IMR-90 (cell line): Measurements from ENCODE around the gene SERPINB10. TPM values are rescaled to one million over a fixed set of nuclear protein-coding genes. Genes with fewer than 3 reads are reported as not detected.
A peak's percentile ranks its signal among the peaks of the same experiment; 100 is the strongest.

Experiments used
- ATAC-seq: fragments of 200-7000 bp; cut with Tn5 transposase; 2 replicates; pipeline ENCODE4 v1.9.1; 2020; ENCODE audit warnings: low read depth, mild to moderate bottlenecking, moderate library complexity
- BruUV-seq: library from RNA; stranded (reverse); fragments of 400-500 nt; replicated peaks from 2 replicates; lab custom pipeline; 2021; lab: Mats Ljungman, UMichigan
- CTCF ChIA-PET: fragments of 300-600 bp; formaldehyde crosslinking; extraction: SDS; loops from one replicate; lab custom pipeline; 2021; ENCODE audit warnings: antibody characterized with exemption; lab: Yijun Ruan, JAX
- POLR2A ChIA-PET: fragments of 300-600 bp; sonication (Branson Sonifier 250); formaldehyde crosslinking; loops from one replicate; lab custom pipeline; 2022; ENCODE audit warnings: antibody characterized with exemption; ENCODE audit not compliant: unreplicated experiment; lab: Charles Lee
- DNase-seq: peaks from one replicate; pipeline ENCODE4 v3.0.0; 2013
- H2AFZ ChIP-seq: replicated peaks from 2 replicates; pipeline ENCODE3; 2013; ENCODE audit warnings: low read length, mild to moderate bottlenecking; ENCODE audit not compliant: poor library complexity
- H2AK5ac ChIP-seq: 2 replicates; pipeline ENCODE4 v1.6.1; 2013; ENCODE audit warnings: low read depth, low read length, inconsistent platforms
- H2AK9ac ChIP-seq: replicated peaks from 2 replicates; pipeline ENCODE3; 2013; ENCODE audit warnings: mild to moderate bottlenecking, low read depth, low read length, moderate library complexity; ENCODE audit not compliant: poor library complexity
- H2BK120ac ChIP-seq: 2 replicates; pipeline ENCODE4 v1.6.1; 2013; ENCODE audit warnings: low read depth, low read length, inconsistent platforms
- H2BK15ac ChIP-seq: 3 replicates; pipeline ENCODE4 v1.6.1; 2013; ENCODE audit warnings: low read depth, low read length, inconsistent platforms
- H2BK20ac ChIP-seq: 2 replicates; pipeline ENCODE4 v1.6.1; 2013; ENCODE audit warnings: low read depth, mild to moderate bottlenecking, inconsistent platforms, low read length, moderate library complexity
- H2BK5ac ChIP-seq: 2 replicates; pipeline ENCODE4 v1.6.1; 2013; ENCODE audit warnings: mild to moderate bottlenecking, low read depth, low read length, inconsistent platforms; ENCODE audit not compliant: poor library complexity, severe bottlenecking
- H3K14ac ChIP-seq: replicated peaks from 2 replicates; pipeline ENCODE4 v1.6.1; 2013; ENCODE audit warnings: low read depth, low read length, inconsistent platforms
- H3K18ac ChIP-seq: 2 replicates; pipeline ENCODE4 v1.6.1; 2013; ENCODE audit warnings: low read depth, low read length, control low read depth
- H3K23ac ChIP-seq: 2 replicates; pipeline ENCODE4 v1.6.1; 2013; ENCODE audit warnings: low read depth, low read length, inconsistent platforms
- H3K27ac ChIP-seq: 2 replicates; pipeline ENCODE4 v1.5.1; 2013; ENCODE audit warnings: mild to moderate bottlenecking, control low read depth, low read length; ENCODE audit not compliant: insufficient read depth
- H3K27me3 ChIP-seq: 2 replicates; pipeline ENCODE4 v1.6.1; 2013; ENCODE audit warnings: low read length; ENCODE audit not compliant: control insufficient read depth, insufficient read depth
- H3K36me3 ChIP-seq: 2 replicates; pipeline ENCODE4 v1.6.1; 2013; ENCODE audit warnings: low read length, mixed read lengths; ENCODE audit not compliant: control insufficient read depth, insufficient read depth
- H3K4ac ChIP-seq: 2 replicates; pipeline ENCODE4 v1.6.1; 2013; ENCODE audit warnings: low read depth, low read length, inconsistent platforms
- H3K4me1 ChIP-seq: 2 replicates; pipeline ENCODE4 v1.6.1; 2013; ENCODE audit warnings: low read length, mixed read lengths; ENCODE audit not compliant: control insufficient read depth, insufficient read depth
- H3K4me2 ChIP-seq: 2 replicates; pipeline ENCODE4 v1.6.1; 2013; ENCODE audit warnings: low read depth, mild to moderate bottlenecking, control low read depth, low read length, moderate library complexity
- H3K4me3 ChIP-seq: 2 replicates; pipeline ENCODE4 v1.5.1; 2013; ENCODE audit warnings: low read depth, mild to moderate bottlenecking, control low read depth, low read length, moderate library complexity; ENCODE audit not compliant: insufficient read depth
- H3K56ac ChIP-seq: 2 replicates; pipeline ENCODE4 v1.6.1; 2013; ENCODE audit warnings: low read length, inconsistent platforms; ENCODE audit not compliant: insufficient read depth; ENCODE audit errors: extremely low read depth
- H3K79me1 ChIP-seq, 2 experiments: 2 replicates each; pipeline ENCODE4 v1.6.1; 2013; ENCODE audit warnings: low read length in 2 of 2, inconsistent platforms in 1 of 2, low read depth in 1 of 2
- H3K9ac ChIP-seq: 2 replicates; pipeline ENCODE4 v1.6.1; 2013; ENCODE audit warnings: low read depth, low read length, control low read depth
- H3K9me1 ChIP-seq: 2 replicates; pipeline ENCODE4 v1.6.1; 2013; ENCODE audit warnings: low read length, inconsistent platforms; ENCODE audit not compliant: insufficient read depth
- H3K9me3 ChIP-seq: 2 replicates; pipeline ENCODE4 v1.6.1; 2013; ENCODE audit warnings: low read length; ENCODE audit not compliant: control insufficient read depth, insufficient read depth
- H4K20me1 ChIP-seq: 2 replicates; pipeline ENCODE4 v1.6.1; 2013; ENCODE audit warnings: low read length, inconsistent platforms; ENCODE audit not compliant: insufficient read depth
- H4K5ac ChIP-seq: 2 replicates; pipeline ENCODE4 v1.6.1; 2013; ENCODE audit warnings: mild to moderate bottlenecking, low read depth, low read length, control low read depth
- H4K8ac ChIP-seq, 2 experiments: 2 replicates each; pipeline ENCODE4 v1.6.1; 2013; ENCODE audit warnings: low read depth in 2 of 2, low read length in 2 of 2, control low read depth in 1 of 2, inconsistent platforms in 1 of 2
- H4K91ac ChIP-seq: 2 replicates; pipeline ENCODE4 v1.6.1; 2013; ENCODE audit warnings: low read depth, low read length, inconsistent platforms; ENCODE audit not compliant: insufficient read depth
- CEBPB ChIP-seq: IDR thresholded peaks from 2 replicates; pipeline ENCODE4 v1.6.1; 2012; ENCODE audit warnings: low read depth, low read length, improper control_type of control experiment
- MXI1 ChIP-seq: IDR thresholded peaks from 2 replicates; pipeline ENCODE4 v1.6.1; 2012; ENCODE audit warnings: low read depth, mild to moderate bottlenecking, low read length, moderate library complexity, borderline replicate concordance
- NFE2L2 ChIP-seq: fragments of 150-350 bp; IDR thresholded peaks from 2 replicates; pipeline ENCODE4 v1.6.1; 2016; ENCODE audit warnings: low read depth, mild to moderate bottlenecking, low read length
- RCOR1 ChIP-seq: IDR thresholded peaks from 2 replicates; pipeline ENCODE4 v1.6.1; 2012; ENCODE audit warnings: mild to moderate bottlenecking, low read length, improper control_type of control experiment; ENCODE audit not compliant: insufficient replicate concordance
- RFX5 ChIP-seq: IDR thresholded peaks from 2 replicates; pipeline ENCODE4 v1.8.0; 2012; ENCODE audit warnings: low read depth, mild to moderate bottlenecking, low read length, moderate library complexity
- WGBS, 2 experiments: methylation state at CpG; one replicate each; pipeline versions ENCODE4 v1.1.5 to v1.1.7; 2013; ENCODE audit warnings: missing lambda C conversion rate in 2 of 2; ENCODE audit not compliant: insufficient read length in 1 of 2; ENCODE audit errors: extremely low coverage in 2 of 2; 5-methylcytosine and 5-hydroxymethylcytosine counted together
- dilution Hi-C: fragments of 300-500 bp; cut with HindIII; formaldehyde crosslinking; loops from one replicate; pipeline ENCODE4 v1.14.3; 2018; ENCODE audit warnings: low sequenced_read_pairs; ENCODE audit not compliant: unreplicated experiment
- in situ Hi-C: fragments of 300-500 bp; cut with MboI; formaldehyde crosslinking; loops from 3 replicates; pipeline ENCODE4 v1.14.3; 2019; ENCODE audit warnings: low sequenced_read_pairs, inconsistent platforms, mixed read lengths
- intact Hi-C: fragments of 100-400 bp; cut with micrococcal nuclease; formaldehyde crosslinking; loops from 2 replicates; pipeline ENCODE4 v1.10.0; 2022
- polyA plus RNA-seq, 3 experiments: library from polyadenylated mRNA; depleted of rRNA; stranded (reverse); fragments of >200 nt; gene quantifications; 2 replicates each; pipeline ENCODE4 v1.2.3, GENCODE V29; 2012; ENCODE audit warnings: low replicate concordance in 1 of 3
- total RNA-seq: library from RNA; depleted of rRNA; stranded (reverse); fragments of >200 nt; gene quantifications from 2 replicates; pipeline ENCODE4 v1.2.3, GENCODE V29; 2012

Gene SERPINB10
- total and polyA plus RNA-seq, 2 of the 4 experiments (the other 2 are of a cell fraction): not detected

GRCh38 chr18:63878343-63878742 is 29.4 kb upstream of the SERPINB10 start:
- Histone ChIP-seq H4K8ac (no peak overlapping the region; a peak in 1 of 4 replicates), H3K23ac (no peak overlapping the region), H3K18ac (no peak overlapping the region), H2AK9ac (no peak overlapping the region), H2BK20ac (no peak overlapping the region; the same call in 1 of the 2 replicates), H3K4me1 (no peaks in the 10 kb centered on the region; the same call in 1 of the 2 replicates), H3K56ac (no peak overlapping the region), H2BK5ac (no peak overlapping the region), H4K91ac (no peak overlapping the region), H3K4ac (no peak overlapping the region), H3K27ac (no peak overlapping the region), H2BK15ac (no peak overlapping the region), H4K5ac (no peak overlapping the region), H3K36me3 (no peaks in the 10 kb centered on the region), H3K27me3 (no peaks in the 10 kb centered on the region), H3K14ac (no peak overlapping the region), H3K79me1 (no peaks in the 10 kb centered on the region), H2AK5ac (no peak overlapping the region), H2AFZ (no peak overlapping the region), H2BK120ac (no peak overlapping the region), H3K4me3 (no peak overlapping the region), H4K20me1 (no peaks in the 10 kb centered on the region), H3K9me3 (no peaks in the 10 kb centered on the region), H3K9me1 (peaks cover 2% of the 10 kb centered on the region; the same call in 1 of the 2 replicates), H3K9ac (no peak overlapping the region), H3K4me2 (no peak overlapping the region)
- ChIA-PET POLR2A (interaction anchor here (1.5 kb wide), 1 partner anchor 9 kb away, joined by 11 read pairs; no protein-coding TSS in a partner anchor), CTCF (interaction anchor here (0.6 to 1.6 kb wide), 2 partner anchors 53 to 57 kb away, joined by 3 to 4 read pairs; no protein-coding TSS in a partner anchor)
- WGBS, 2 experiments: no CpG with 5 or more reads among the region's 3 CpGs
- intact Hi-C loops: no loop called here
- DNase-seq (peak; percentile 22), ATAC-seq (no peak)
- in situ Hi-C loops: no loop called here
- BruUV-seq: no TSS peak
- TF ChIP-seq NFE2L2: no peak
- TF ChIP-seq RCOR1: no peak
- TF ChIP-seq RFX5: no peak
- no peak for TF ChIP-seq MXI1
- peak; percentile 94 for TF ChIP-seq CEBPB
- dilution Hi-C loops: no loop called here
